Lung (tissue), 12 donors: Measurements from ENCODE around the gene MDH1. TPM values are rescaled to one million over a fixed set of nuclear protein-coding genes. Genes with fewer than 3 reads are reported as not detected.

Experiments used
- ATAC-seq: fragments of 200-7000 bp; cut with Tn5 transposase; one replicate; pipeline ENCODE4 v1.9.1; 2020; ENCODE audit warnings: moderate number of reproducible peaks; ENCODE audit not compliant: insufficient read depth, low FRiP score
- DNase-seq, 3 donors: peaks; one replicate each; pipeline ENCODE4 v3.0.0-alpha.2; 2013 to 2017
- H3K27ac ChIP-seq, 2 donors: one replicate each; pipeline ENCODE4 v1.5.1; 2013; ENCODE audit warnings: mild to moderate bottlenecking in 2 of 2, moderate library complexity in 2 of 2, control low read depth in 1 of 2, inconsistent platforms in 1 of 2, low read depth in 1 of 2, low read length in 1 of 2
- H3K27me3 ChIP-seq, 3 donors: one replicate each; pipeline ENCODE4 v1.5.1; 2013; ENCODE audit warnings: low read length in 2 of 3; ENCODE audit not compliant: control insufficient read depth in 3 of 3, insufficient read depth in 3 of 3
- H3K36me3 ChIP-seq, 4 donors: one replicate each; pipeline ENCODE4 v1.5.1; 2013; ENCODE audit warnings: low read length in 4 of 4, mild to moderate bottlenecking in 1 of 4, moderate library complexity in 1 of 4; ENCODE audit not compliant: control insufficient read depth in 4 of 4, insufficient read depth in 4 of 4
- H3K4me1 ChIP-seq, 5 donors: one replicate each; pipeline ENCODE4 v1.5.1; 2013; ENCODE audit warnings: low read length in 5 of 5, mild to moderate bottlenecking in 2 of 5, moderate library complexity in 1 of 5; ENCODE audit not compliant: control insufficient read depth in 5 of 5, insufficient read depth in 5 of 5
- H3K4me3 ChIP-seq: one replicate; pipeline ENCODE4 v1.5.1; 2013; ENCODE audit warnings: mild to moderate bottlenecking, control low read depth, moderate library complexity
- H3K9ac ChIP-seq, 2 donors: one replicate each; pipeline ENCODE4 v1.5.1; 2013; ENCODE audit warnings: low read length in 2 of 2, control low read depth in 1 of 2; ENCODE audit not compliant: insufficient read depth in 1 of 2
- H3K9me3 ChIP-seq, 4 donors: one replicate each; pipeline ENCODE4 v1.5.1; 2013; ENCODE audit warnings: low read length in 3 of 4, mild to moderate bottlenecking in 1 of 4, moderate library complexity in 1 of 4; ENCODE audit not compliant: control insufficient read depth in 4 of 4, insufficient read depth in 3 of 4
- WGBS, 2 donors: extraction: QIAGEN DNeasy Blood & Tissue Kit; methylation state at CpG; one replicate each; pipeline ENCODE4 v1.1.7; 2013; 5-methylcytosine and 5-hydroxymethylcytosine counted together
- polyA plus RNA-seq, 2 donors: library from polyadenylated mRNA; stranded (reverse); fragments of 200-250 nt; gene quantifications; one replicate each; pipeline ENCODE4 v1.2.1, GENCODE V29; 2013
- total RNA-seq, 2 donors: library from RNA; depleted of rRNA in 1 of 2; stranded (reverse); fragments of >200 nt in 1 of 2; gene quantifications; one replicate each; pipeline ENCODE4 v1.2.1, GENCODE V29; 2014 to 2021
- TF ChIP-seq, protein P1 (sequence below): IDR thresholded peaks from 2 replicates; pipeline ENCODE4 v1.5.1; 2012; ENCODE audit warnings: mild to moderate bottlenecking; ENCODE audit errors: control extremely low read depth, extremely low read depth
- donor health status: control.
- donor health status: control.
- donor health status: Bipolar disorder and iron deficiency.
- donor health status: healthy.
- donor health status: DM: yes; HTN: yes; CAD: no.

The MDH1 gene
- total and polyA plus RNA-seq, 4 donors, result 110 to 203 (median 120) TPM

DNA sequence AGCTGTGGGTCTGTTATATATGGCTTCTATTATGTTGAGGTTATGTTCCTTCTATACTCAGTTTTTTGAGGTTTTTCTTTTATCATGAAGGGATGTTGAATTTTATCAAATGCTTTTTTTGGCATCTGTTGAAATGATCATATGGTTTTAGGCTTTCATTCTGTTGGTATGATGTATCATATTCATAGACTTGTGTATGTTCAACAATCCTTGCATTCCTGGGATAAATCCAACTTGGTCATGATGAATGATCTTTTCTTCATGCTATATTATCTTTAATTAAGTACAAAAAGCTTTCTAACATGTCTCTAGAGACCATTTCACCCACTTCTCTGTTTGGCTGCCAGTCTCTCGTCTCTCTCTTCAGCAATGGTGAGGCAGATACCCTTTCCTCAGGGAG is 54.2 kb downstream of the MDH1 start:
- DNase-seq (no peak), ATAC-seq (no peak)
- TF ChIP-seq, protein P1, sequence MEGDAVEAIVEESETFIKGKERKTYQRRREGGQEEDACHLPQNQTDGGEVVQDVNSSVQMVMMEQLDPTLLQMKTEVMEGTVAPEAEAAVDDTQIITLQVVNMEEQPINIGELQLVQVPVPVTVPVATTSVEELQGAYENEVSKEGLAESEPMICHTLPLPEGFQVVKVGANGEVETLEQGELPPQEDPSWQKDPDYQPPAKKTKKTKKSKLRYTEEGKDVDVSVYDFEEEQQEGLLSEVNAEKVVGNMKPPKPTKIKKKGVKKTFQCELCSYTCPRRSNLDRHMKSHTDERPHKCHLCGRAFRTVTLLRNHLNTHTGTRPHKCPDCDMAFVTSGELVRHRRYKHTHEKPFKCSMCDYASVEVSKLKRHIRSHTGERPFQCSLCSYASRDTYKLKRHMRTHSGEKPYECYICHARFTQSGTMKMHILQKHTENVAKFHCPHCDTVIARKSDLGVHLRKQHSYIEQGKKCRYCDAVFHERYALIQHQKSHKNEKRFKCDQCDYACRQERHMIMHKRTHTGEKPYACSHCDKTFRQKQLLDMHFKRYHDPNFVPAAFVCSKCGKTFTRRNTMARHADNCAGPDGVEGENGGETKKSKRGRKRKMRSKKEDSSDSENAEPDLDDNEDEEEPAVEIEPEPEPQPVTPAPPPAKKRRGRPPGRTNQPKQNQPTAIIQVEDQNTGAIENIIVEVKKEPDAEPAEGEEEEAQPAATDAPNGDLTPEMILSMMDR, result no peak
- H3K9ac ChIP-seq, result no peak overlapping the region
- H3K27ac ChIP-seq, result no peak overlapping the region
- H3K4me3 ChIP-seq, result no peak overlapping the region
- 82 to 97% methylated on average over 1 of the region's 1 CpG for whole genome bisulfite sequencing, 2 donors
- H3K36me3 ChIP-seq, result no peaks in the 10 kb centered on the region
- H3K9me3 ChIP-seq, result no peaks in the 10 kb centered on the region
- no peaks in the 10 kb centered on the region for H3K4me1 ChIP-seq
- no peaks in the 10 kb centered on the region for H3K27me3 ChIP-seq

DNA sequence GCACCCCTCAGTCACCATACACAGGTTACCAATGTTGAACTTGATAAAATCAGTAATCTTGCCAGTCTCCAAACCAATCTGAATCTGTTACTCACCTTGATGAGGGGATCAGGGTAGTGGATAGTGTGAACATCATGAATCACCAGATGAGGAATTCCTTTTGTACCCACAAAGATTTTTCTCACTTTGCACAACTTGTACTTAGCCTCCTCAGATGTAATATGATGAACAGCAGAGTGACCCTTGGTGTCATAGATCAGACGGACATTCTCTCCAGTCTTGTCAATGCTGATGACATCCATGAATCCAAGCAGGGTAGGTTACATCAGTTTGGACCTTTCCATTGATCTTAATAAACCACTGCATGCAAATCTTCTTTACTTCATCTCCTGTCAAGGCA is 54.7 kb downstream of the MDH1 start:
- Histone ChIP-seq H3K27ac (no peak overlapping the region), H3K9me3 (no peaks in the 10 kb centered on the region), H3K9ac (no peak overlapping the region), H3K27me3 (no peaks in the 10 kb centered on the region), H3K4me1 (no peaks in the 10 kb centered on the region), H3K4me3 (no peak overlapping the region), H3K36me3 (no peaks in the 10 kb centered on the region)
- ATAC-seq (no peak), DNase-seq (no peak)
- TF ChIP-seq, protein P1, result no peak
- 86 to 97% methylated on average over 1 of the region's 1 CpG for WGBS, 2 donors

DNA sequence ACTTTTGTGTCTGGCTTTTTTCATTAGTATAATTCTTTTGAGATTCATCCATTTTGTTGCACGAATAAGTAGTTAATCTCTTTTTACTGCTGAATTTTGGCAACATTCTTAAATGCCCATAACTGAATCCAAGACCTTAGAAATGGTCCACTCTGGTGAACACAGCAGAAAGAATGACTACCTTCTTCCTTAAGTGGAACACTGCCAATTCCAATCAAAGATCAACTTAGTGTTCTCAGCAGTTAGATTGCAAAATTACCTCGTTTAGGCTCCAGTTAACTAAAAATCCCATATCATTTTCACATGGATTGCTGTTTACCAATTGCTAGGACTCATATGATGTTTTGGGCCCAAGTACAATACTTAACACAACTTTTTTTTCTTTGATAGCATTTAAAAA is 59.9 kb downstream of the MDH1 start:
- TF ChIP-seq, protein P1, result no peak
- DNase-seq (no peak), ATAC-seq (no peak)
- Histone ChIP-seq H3K36me3 (no peaks in the 10 kb centered on the region), H3K27ac (no peak overlapping the region), H3K9me3 (no peaks in the 10 kb centered on the region), H3K4me1 (peaks cover 0 to 3% (median 0%) of the 10 kb centered on the region in 5 donors), H3K27me3 (no peaks in the 10 kb centered on the region), H3K9ac (no peak overlapping the region), H3K4me3 (no peak overlapping the region)
- 73 to 91% methylated on average over 2 of the region's 2 CpGs for WGBS, 2 donors

DNA sequence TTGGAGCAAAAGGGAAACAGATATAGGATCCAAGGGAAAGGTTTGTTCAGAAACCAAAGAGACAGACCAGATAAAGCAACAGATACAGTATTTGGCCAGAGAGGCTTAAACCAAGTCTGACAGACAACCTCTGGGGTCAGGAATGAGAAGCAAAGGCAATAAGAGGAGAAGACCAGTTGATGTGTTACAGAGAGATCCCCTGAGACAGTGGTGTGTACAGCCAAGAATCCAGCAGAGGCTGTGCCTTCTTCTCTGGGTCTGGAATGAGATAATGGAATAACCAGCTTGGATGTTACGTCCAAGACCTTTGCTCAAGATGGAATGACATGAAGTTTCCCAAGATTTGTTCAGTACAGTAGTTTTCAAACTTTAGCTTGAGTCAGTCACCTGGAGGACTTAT is 61.1 kb downstream of the MDH1 start:
- Histone ChIP-seq H3K27ac (no peak overlapping the region), H3K9me3 (no peaks in the 10 kb centered on the region), H3K9ac (no peak overlapping the region), H3K27me3 (no peaks in the 10 kb centered on the region), H3K4me3 (no peak overlapping the region), H3K36me3 (no peaks in the 10 kb centered on the region), H3K4me1 (peaks cover 0 to 3% (median 0%) of the 10 kb centered on the region in 5 donors)
- 90 to 95% methylated on average over 1 of the region's 1 CpG for WGBS, 2 donors
- ATAC-seq, result no peak
- DNase-seq, result no peak
- TF ChIP-seq, protein P1, result no peak
